Measurements from ENCODE around the gene FAM151A. TPM values are rescaled to one million over a fixed set of nuclear protein-coding genes. Genes with fewer than 3 reads are reported as not detected.

Gene FAM151A
- total and polyA plus RNA-seq, 2 experiments from 2014 or later: 0.10 TPM; not detected in 1

DNA sequence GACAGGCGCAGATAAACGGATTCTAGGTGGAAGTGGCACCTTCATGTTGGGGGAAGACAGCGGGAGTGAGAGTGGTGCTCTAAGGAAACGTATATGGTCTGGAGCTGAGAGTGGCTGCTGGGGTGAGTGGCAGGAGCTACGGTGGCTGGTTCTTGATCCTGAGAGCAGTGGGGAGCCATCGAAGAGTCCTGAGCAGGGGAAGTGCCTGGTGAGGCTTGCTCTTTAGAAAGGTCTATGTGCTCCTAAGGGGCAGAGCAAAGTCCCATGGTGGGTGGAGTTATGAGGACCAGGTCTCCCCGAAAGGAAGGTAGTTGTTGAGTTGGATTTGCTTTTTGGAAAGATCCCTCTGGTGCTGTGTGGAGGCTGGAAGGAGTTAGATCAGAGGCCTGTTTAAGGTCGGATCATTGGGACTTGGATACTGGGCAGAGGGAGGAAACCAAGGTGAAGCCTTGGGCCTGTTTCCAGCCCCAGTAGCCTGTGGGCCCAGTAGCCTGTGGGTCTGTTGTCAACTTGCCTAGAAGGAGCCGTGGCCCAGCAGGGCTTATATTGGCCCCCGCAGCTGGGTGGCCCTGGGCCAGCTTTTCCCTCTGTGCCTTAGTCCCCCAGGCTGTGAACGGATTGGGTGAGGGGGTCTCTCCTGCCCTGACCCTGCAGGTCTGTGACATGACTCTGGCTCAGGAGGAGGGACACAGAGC is 42.3 kb downstream of the FAM151A start:
- no peak for ATAC-seq
- Histone ChIP-seq H3F3A (replicated peaks; ENCODE audit: low read depth) (no peaks in the 10 kb centered on the region), H3K4me2 (no peak overlapping the region), H3K36me3 (ENCODE audit: insufficient read depth) (no peaks in the 10 kb centered on the region), H3K79me2 (replicated peaks; ENCODE audit: insufficient read depth) (no peaks in the 10 kb centered on the region), H3K4me3 (no peak overlapping the region), H3K4me1 (ENCODE audit: insufficient read depth) (no peaks in the 10 kb centered on the region; the same call in 1 of the 2 replicates), H2AFZ (no peak overlapping the region), H3K9me2 (ENCODE audit: insufficient read depth) (no peaks in the 10 kb centered on the region), H3K27ac (ENCODE audit: low read depth) (no peak overlapping the region), H4K20me1 (replicated peaks; ENCODE audit: insufficient read depth) (no peaks in the 10 kb centered on the region), H3K27me3 (ENCODE audit: insufficient read depth) (no peaks in the 10 kb centered on the region)
- no peak for DNase-seq (ENCODE audit: low spot score)
- no peak overlapping the region for H3K4me3 Mint-ChIP-seq
- peaks cover 44% of the 10 kb centered on the region for H3K4me1 Mint-ChIP-seq
- TF ChIP-seq JUNB (IDR thresholded peaks at IDR 0.05; ENCODE audit: unreplicated experiment): no peak
- TF ChIP-seq EZH2 (IDR thresholded peaks at IDR 0.05; ENCODE audit: low read depth, unreplicated experiment): no peak
- no peak for TF ChIP-seq POLR2AphosphoS5 (IDR thresholded peaks at IDR 0.05; ENCODE audit: low read depth)
- TF ChIP-seq, protein P1, sequence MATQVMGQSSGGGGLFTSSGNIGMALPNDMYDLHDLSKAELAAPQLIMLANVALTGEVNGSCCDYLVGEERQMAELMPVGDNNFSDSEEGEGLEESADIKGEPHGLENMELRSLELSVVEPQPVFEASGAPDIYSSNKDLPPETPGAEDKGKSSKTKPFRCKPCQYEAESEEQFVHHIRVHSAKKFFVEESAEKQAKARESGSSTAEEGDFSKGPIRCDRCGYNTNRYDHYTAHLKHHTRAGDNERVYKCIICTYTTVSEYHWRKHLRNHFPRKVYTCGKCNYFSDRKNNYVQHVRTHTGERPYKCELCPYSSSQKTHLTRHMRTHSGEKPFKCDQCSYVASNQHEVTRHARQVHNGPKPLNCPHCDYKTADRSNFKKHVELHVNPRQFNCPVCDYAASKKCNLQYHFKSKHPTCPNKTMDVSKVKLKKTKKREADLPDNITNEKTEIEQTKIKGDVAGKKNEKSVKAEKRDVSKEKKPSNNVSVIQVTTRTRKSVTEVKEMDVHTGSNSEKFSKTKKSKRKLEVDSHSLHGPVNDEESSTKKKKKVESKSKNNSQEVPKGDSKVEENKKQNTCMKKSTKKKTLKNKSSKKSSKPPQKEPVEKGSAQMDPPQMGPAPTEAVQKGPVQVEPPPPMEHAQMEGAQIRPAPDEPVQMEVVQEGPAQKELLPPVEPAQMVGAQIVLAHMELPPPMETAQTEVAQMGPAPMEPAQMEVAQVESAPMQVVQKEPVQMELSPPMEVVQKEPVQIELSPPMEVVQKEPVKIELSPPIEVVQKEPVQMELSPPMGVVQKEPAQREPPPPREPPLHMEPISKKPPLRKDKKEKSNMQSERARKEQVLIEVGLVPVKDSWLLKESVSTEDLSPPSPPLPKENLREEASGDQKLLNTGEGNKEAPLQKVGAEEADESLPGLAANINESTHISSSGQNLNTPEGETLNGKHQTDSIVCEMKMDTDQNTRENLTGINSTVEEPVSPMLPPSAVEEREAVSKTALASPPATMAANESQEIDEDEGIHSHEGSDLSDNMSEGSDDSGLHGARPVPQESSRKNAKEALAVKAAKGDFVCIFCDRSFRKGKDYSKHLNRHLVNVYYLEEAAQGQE (IDR thresholded peaks at IDR 0.05; ENCODE audit: unreplicated experiment): no peak
- no peak for TF ChIP-seq EZH2phosphoT487 (IDR thresholded peaks at IDR 0.05; ENCODE audit: unreplicated experiment)
- no peak for TF ChIP-seq CTCF (conservative IDR thresholded peaks at IDR 0.05; ENCODE audit: low read depth in 2 of 2)
- TF ChIP-seq ZNF331 (CRISPR knock-in tag; IDR thresholded peaks at IDR 0.05; ENCODE audit: low read depth): no peak
- no peak for TF ChIP-seq STAT1 (IDR thresholded peaks at IDR 0.05; ENCODE audit: unreplicated experiment)
- no peak for TF ChIP-seq NANOG (IDR thresholded peaks at IDR 0.05; ENCODE audit: borderline replicate concordance)
- peak overlapping the region; percentile 71 for H3K27ac Mint-ChIP-seq
- peaks cover 20% of the 10 kb centered on the region for H3K27me3 Mint-ChIP-seq (ENCODE audit: insufficient read depth, low read depth, poor library complexity)
- H3K9me3 Mint-ChIP-seq: no peaks in the 10 kb centered on the region
- no peaks in the 10 kb centered on the region; the same call in 2 of the 3 replicates for H3K36me3 Mint-ChIP-seq (ENCODE audit: low read depth)

DNA sequence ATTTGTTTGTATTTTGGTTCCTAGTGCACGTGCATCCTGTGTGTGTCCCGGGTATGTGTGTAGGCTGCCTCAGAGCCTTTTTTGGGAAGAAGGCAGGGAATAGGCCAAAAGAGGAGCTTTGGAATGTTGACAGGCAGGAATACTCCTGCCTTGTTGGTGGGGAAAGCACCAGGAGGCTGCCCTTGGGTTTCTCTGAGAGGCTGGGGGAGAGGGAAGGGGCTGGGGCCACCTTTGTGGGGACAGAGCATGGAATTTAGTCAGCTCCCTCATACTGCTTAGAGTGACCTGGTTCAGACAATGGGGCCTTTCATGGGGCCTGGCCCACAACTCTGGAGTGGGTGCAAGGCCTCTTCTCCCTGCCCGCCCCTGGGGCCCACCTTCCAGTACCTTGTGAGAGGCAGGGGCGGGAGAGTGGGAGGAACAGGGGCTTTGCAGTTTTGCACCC is 44.0 kb downstream of the FAM151A start:
- H3K36me3 ChIP-seq (ENCODE audit: insufficient read depth): no peaks in the 10 kb centered on the region
- no peak overlapping the region for H3K4me2 ChIP-seq
- H3K27me3 ChIP-seq (ENCODE audit: insufficient read depth): no peaks in the 10 kb centered on the region
- H3K4me1 ChIP-seq (ENCODE audit: insufficient read depth): peaks cover 12% of the 10 kb centered on the region
- Mint-ChIP-seq H3K4me1 (peaks cover 60% of the 10 kb centered on the region), H3K9me3 (no peaks in the 10 kb centered on the region), H3K4me3 (no peak overlapping the region), H3K36me3 (ENCODE audit: low read depth) (no peaks in the 10 kb centered on the region; the same call in 2 of the 3 replicates), H3K27me3 (ENCODE audit: insufficient read depth, low read depth, poor library complexity) (peaks cover 24% of the 10 kb centered on the region), H3K27ac (peak overlapping the region; percentile 83)
- H3F3A ChIP-seq (replicated peaks; ENCODE audit: low read depth): no peaks in the 10 kb centered on the region
- DNase-seq (ENCODE audit: low spot score) (peak; percentile 51), ATAC-seq (peak; percentile 58)
- no peaks in the 10 kb centered on the region for H3K79me2 ChIP-seq (replicated peaks; ENCODE audit: insufficient read depth)
- no peaks in the 10 kb centered on the region for H3K9me2 ChIP-seq (ENCODE audit: insufficient read depth)
- no peak overlapping the region for H3K27ac ChIP-seq (ENCODE audit: low read depth)
- H4K20me1 ChIP-seq (replicated peaks; ENCODE audit: insufficient read depth): no peaks in the 10 kb centered on the region
- no peak overlapping the region for H3K4me3 ChIP-seq
- H2AFZ ChIP-seq: no peak overlapping the region
- TF ChIP-seq ZNF114 (CRISPR knock-in tag; IDR thresholded peaks at IDR 0.05) (no peak), POLR2AphosphoS5 (IDR thresholded peaks at IDR 0.05; ENCODE audit: low read depth) (no peak), STAT1 (IDR thresholded peaks at IDR 0.05; ENCODE audit: unreplicated experiment) (no peak), ETS1 (IDR thresholded peaks at IDR 0.05) (no peak)

Measured in GM23338 (cell line).